Small intestine (tissue), 16 donors: ENCODE measurements around the gene POLD2. TPM values are rescaled to one million over a fixed set of nuclear protein-coding genes. Genes with fewer than 3 reads are reported as not detected.
"Not testable (repeated sequence)": the region's sequence is repeated elsewhere in the genome, so short reads cannot be mapped to it uniquely, and the experiment has no call there.

ENCODE experiments used
- DNase-seq, 2 donors: peaks; one replicate each; pipeline versions ENCODE4 v3.0.0 to v3.0.0-alpha.2; 2013
- FAIRE-seq: peaks from 2 replicates; lab custom pipeline; 2012; peaks lifted over from hg19 to GRCh38; lab: Jason Lieb, UNC
- H3K27ac ChIP-seq, 3 donors: one replicate each; pipeline ENCODE4 v1.5.1; 2013; ENCODE audit warnings: low read length in 2 of 3, mild to moderate bottlenecking in 2 of 3, control low read depth in 1 of 3, inconsistent platforms in 1 of 3, low read depth in 1 of 3, moderate library complexity in 1 of 3
- H3K27me3 ChIP-seq, 3 donors: one replicate each; pipeline ENCODE4 v1.6.1; 2013; ENCODE audit warnings: low read length in 3 of 3, inconsistent platforms in 1 of 3; ENCODE audit not compliant: control insufficient read depth in 3 of 3, insufficient read depth in 3 of 3
- H3K36me3 ChIP-seq, 3 donors: one replicate each; pipeline ENCODE4 v1.6.1; 2013; ENCODE audit warnings: low read length in 3 of 3, inconsistent platforms in 1 of 3, low read depth in 1 of 3, mild to moderate bottlenecking in 1 of 3, moderate library complexity in 1 of 3; ENCODE audit not compliant: control insufficient read depth in 3 of 3, insufficient read depth in 2 of 3
- H3K4me1 ChIP-seq, 3 donors: one replicate each; pipeline ENCODE4 v1.6.1; 2013; ENCODE audit warnings: low read length in 2 of 3, inconsistent platforms in 1 of 3, low read depth in 1 of 3, mild to moderate bottlenecking in 1 of 3, moderate library complexity in 1 of 3; ENCODE audit not compliant: control insufficient read depth in 3 of 3, insufficient read depth in 2 of 3
- H3K4me3 ChIP-seq, 3 donors: one replicate each; pipeline ENCODE4 v1.5.1; 2013; ENCODE audit warnings: low read length in 3 of 3, control low read depth in 1 of 3, inconsistent platforms in 1 of 3, low read depth in 1 of 3, mild to moderate bottlenecking in 1 of 3, moderate library complexity in 1 of 3
- H3K9me3 ChIP-seq, 2 donors: one replicate each; pipeline ENCODE4 v1.6.1; 2013; ENCODE audit warnings: low read depth in 1 of 2, low read length in 1 of 2; ENCODE audit not compliant: control insufficient read depth in 2 of 2, insufficient read depth in 1 of 2
- WGBS, 3 donors: extraction: QIAGEN DNeasy Blood & Tissue Kit; methylation state at CpG; one replicate each; pipeline ENCODE4 v1.1.7; 2013; 5-methylcytosine and 5-hydroxymethylcytosine counted together
- long read RNA-seq, 10 donors: transcript quantifications; one replicate each; lab custom pipeline, GENCODE V29; 2026
- polyA plus RNA-seq, 4 donors: library from polyadenylated mRNA; stranded (reverse) in 3 of 4; unstranded in 1 of 4; fragments of 200-250 nt in 3 of 4; fragments of 120-200 nt in 1 of 4; gene quantifications; one replicate each; pipeline versions ENCODE4 v1.2.1 to v1.2.3, GENCODE V29; 2013
- donor health status: healthy with polysubstance abuse.
- donor health status: control.
- donor health status: control.
- donor health status: Bipolar disorder and iron deficiency.
- donor health status: healthy.

POLD2 gene
- polyA plus RNA-seq, result 10 to 100 TPM; 13.6 to 82.4 (median 42.4) TPM
- long read RNA-seq, donor 1, transcript POLD2-218 (11 exons, 1,619 nt), result major isoform, 18 of 49 reads
- long read RNA-seq, donor 1, transcript POLD2-216 (2 exons, 528 nt), result minor isoform, 5 of 49 reads
- long read RNA-seq, donor 1, partial matches to known transcripts, result 24 of 49 reads
- long read RNA-seq, donor 1, other reads (novel, unspliced or antisense), result 0 of 49 reads
- long read RNA-seq, donor 2, transcript POLD2-218 (11 exons, 1,619 nt), result major isoform, 7 of 7 reads
- long read RNA-seq, donor 2, partial matches to known transcripts, result 0 of 7 reads
- long read RNA-seq, donor 2, other reads (novel, unspliced or antisense), result 0 of 7 reads
- long read RNA-seq, donor 3, transcript POLD2-218 (11 exons, 1,619 nt), result major isoform, 11 of 29 reads
- long read RNA-seq, donor 3, partial matches to known transcripts, result 10 of 29 reads
- long read RNA-seq, donor 3, other reads (novel, unspliced or antisense), result 0 of 29 reads
- long read RNA-seq, donor 4, result 0 reads
- long read RNA-seq, donor 5, partial matches to known transcripts, result 0 of 3 reads
- long read RNA-seq, donor 5, other reads (novel, unspliced or antisense), result 0 of 3 reads
- long read RNA-seq, donor 6, transcript POLD2-218 (11 exons, 1,619 nt), result major isoform, 11 of 15 reads
- long read RNA-seq, donor 6, partial matches to known transcripts, result 0 of 15 reads
- long read RNA-seq, donor 6, other reads (novel, unspliced or antisense), result 0 of 15 reads
- long read RNA-seq, donor 7, transcript POLD2-218 (11 exons, 1,619 nt), result major isoform, 48 of 102 reads
- long read RNA-seq, donor 7, transcript POLD2-216 (2 exons, 528 nt), result minor isoform, 8 of 102 reads
- long read RNA-seq, donor 7, transcript POLD2-207 (11 exons, 1,659 nt), result minor isoform, 7 of 102 reads
- long read RNA-seq, donor 7, partial matches to known transcripts, result 36 of 102 reads
- long read RNA-seq, donor 7, other reads (novel, unspliced or antisense), result 0 of 102 reads
- long read RNA-seq, donor 8, partial matches to known transcripts, result 0 of 2 reads
- long read RNA-seq, donor 8, other reads (novel, unspliced or antisense), result 0 of 2 reads
- long read RNA-seq, donor 9, partial matches to known transcripts, result 0 of 3 reads
- long read RNA-seq, donor 9, other reads (novel, unspliced or antisense), result 0 of 3 reads
- long read RNA-seq, donor 10, transcript POLD2-218 (11 exons, 1,619 nt), result major isoform, 11 of 29 reads
- long read RNA-seq, donor 10, partial matches to known transcripts, result 12 of 29 reads
- long read RNA-seq, donor 10, other reads (novel, unspliced or antisense), result 0 of 29 reads

DNA sequence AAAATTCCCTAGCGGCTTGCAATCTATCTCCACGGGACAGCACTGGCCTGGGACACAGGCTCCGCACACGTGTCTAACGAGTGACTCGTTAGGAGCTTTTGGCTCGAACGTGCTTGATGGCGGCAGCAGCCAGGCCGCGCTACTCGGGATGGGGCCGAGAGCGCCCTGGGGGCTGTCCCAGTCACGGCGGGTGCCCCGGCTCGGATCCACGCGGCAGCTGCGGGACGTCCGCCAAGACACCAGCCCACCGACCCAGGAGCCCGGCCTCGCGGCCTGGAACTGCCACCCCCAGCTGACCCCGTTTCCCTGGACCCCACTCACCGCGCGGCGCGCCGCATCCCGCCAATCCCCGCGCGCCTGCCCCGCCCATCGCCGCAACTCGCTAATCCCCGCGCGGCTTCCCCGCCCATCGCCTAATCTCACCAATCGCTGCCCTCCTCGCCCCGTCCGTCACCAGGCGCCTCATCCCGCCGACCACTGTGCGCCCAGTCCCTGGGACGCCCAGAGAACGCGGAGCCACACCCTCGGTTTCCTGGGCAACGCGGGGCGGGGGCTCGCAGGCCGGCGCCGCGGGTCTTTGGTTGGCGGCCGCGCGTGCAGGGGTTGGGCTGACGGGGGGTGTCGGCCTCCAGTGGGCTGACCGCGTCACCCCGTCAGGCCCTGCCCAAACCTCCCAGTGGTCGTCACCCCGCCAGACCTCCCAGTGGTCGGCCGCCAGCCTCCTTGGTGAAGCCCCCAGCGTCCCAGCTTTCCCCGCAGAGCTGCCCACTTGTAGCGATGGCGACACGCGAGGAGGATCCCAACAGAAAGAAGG is at the start of gene POLD2:
TSS of gene POLD2 (minus strand) at position 359 of the 814 bp plus-strand sequence. CDS start 1,495 bp downstream, outside the sequence.
- WGBS, 3 donors, result 0 to 1% (median 0%) methylated on average over 82 to 86 of the region's 86 CpGs
- H3K9me3 ChIP-seq, result peaks cover 0 to 12% of the 10 kb centered on the region in 2 donors
- peaks cover 0 to 12% (median 5%) of the 10 kb centered on the region in 3 donors for H3K4me1 ChIP-seq

DNA sequence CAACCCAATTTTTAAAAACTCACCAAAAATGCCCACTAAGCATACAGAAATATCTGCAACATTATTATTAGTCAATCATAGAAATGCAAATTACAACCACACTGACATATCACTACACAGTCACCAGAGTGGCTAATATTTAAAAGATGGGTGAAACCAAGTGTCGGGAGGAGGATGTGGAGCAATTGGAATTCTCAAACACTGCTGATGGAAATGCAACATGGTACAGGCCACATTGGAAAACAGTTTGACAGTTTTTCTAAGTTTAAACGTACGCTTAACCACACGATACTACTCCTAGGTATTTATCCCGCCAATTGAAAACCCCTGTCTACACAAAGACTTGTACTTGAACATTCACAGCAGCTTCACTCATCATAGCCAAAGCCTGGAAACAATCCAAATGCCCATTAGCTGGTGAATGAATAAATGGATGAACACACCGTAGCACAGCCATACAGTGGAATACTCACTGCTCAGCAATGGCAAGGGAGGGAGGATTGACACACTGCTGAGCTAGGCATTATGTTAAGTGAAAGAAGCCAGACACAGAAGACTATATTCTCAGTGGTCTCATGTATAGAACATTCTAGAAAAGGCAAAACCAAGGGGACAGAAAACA is 49.6 kb upstream of the POLD2 start:
- no peak overlapping the region for H3K27ac ChIP-seq
- H3K4me3 ChIP-seq, result no peak overlapping the region
- DNase-seq, result no peak
- whole genome bisulfite sequencing, 3 donors, result 88 to 91% (median 90%) methylated on average over 6 of the region's 6 CpGs
- FAIRE-seq, result no peak
- peaks cover 0 to 10% (median 2%) of the 10 kb centered on the region in 3 donors for H3K27me3 ChIP-seq
- no peaks in the 10 kb centered on the region for H3K9me3 ChIP-seq
- H3K4me1 ChIP-seq, result no peaks in the 10 kb centered on the region
- H3K36me3 ChIP-seq, result no peaks in the 10 kb centered on the region

More for the DNA sequence above, at the start of gene POLD2:
- FAIRE-seq (no peak), DNase-seq (peak; percentile 96 to 98)
- H3K4me3 ChIP-seq, result peak within 1 kb of the TSS; percentile 67 to 73 (median 67)
- H3K27ac ChIP-seq, result peak within 1 kb of the TSS; percentile 2 to 89 (median 79)
- H3K27me3 ChIP-seq, result no peaks in the 10 kb centered on the region
- H3K36me3 ChIP-seq, result peaks cover 0 to 29% (median 0%) of the 10 kb centered on the region in 3 donors

DNA sequence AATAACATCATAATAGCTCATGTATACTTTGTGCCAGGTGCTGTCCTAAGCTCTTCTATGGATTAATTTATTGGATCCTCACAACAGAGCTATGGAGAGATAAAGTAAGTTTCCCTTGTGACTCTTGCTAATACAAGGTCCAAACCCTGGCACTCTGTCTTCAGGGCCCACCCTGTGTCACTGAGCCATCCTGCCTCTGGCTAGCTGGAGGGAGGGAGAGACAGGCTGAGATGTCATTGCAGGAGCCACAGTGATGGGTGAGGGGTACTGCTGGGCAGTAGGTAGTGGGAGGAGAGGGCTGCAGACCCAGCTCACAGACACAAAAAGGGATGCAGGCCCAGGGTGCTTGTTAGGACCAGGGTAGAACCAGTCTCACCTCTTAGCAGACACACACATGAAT is 49.0 kb upstream of the POLD2 start:
- FAIRE-seq, result no peak
- Histone ChIP-seq H3K27me3 (peaks cover 0 to 10% (median 0%) of the 10 kb centered on the region in 3 donors), H3K4me1 (no peaks in the 10 kb centered on the region), H3K9me3 (no peaks in the 10 kb centered on the region), H3K36me3 (no peaks in the 10 kb centered on the region), H3K27ac (no peak overlapping the region), H3K4me3 (no peak overlapping the region)
- DNase-seq, result no peak

DNA sequence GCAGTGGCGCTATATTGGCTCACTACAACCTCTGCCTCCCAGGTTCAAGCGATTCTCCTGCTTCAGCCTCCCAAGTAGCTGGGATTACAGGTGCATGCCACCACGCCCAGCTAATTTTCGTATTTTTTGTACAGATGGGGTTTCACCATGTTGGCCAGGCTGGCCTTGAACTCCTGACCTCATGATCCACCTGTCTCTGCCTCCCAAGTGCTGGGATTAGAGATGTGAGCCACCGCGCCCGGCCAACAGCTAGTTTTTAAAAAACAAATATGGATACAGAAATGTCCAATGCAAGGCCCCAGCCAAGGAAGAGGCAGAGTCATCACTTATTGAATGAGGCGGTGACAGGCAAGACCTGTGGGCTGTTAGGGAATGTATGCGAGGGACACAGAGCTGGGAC is 48.6 kb upstream of the POLD2 start:
- not testable (repeated sequence) for H3K4me1 ChIP-seq, H3K27ac ChIP-seq, FAIRE-seq, DNase-seq, H3K9me3 ChIP-seq, H3K36me3 ChIP-seq, H3K4me3 ChIP-seq
- peaks cover 0 to 10% (median 0%) of the 10 kb centered on the region in 3 donors for H3K27me3 ChIP-seq
- WGBS, 3 donors, result 89 to 94% (median 92%) methylated on average over 9 of the region's 9 CpGs

DNA sequence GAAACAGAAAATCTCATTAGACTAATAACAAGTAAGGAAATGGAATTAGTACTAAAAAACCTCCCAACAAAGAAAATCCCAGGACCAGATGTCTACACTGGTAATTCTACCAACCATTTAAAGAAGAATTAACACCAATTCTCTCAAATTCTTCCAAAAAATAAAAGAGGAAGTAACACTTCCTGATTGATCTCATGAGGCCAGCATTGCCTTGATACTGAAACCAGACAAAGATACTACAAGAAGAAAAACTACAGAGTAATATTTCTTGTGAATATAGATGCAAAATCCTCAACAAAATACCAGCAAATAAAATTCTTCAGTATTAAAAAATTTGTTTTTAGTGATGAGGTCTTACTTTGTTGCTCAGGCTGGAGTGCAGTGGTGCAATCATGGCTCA is 44.6 kb upstream of the POLD2 start:
- Histone ChIP-seq H3K27me3 (peaks cover 0 to 3% (median 0%) of the 10 kb centered on the region in 3 donors), H3K4me1 (no peaks in the 10 kb centered on the region), H3K36me3 (no peaks in the 10 kb centered on the region), H3K4me3 (no peak overlapping the region), H3K27ac (no peak overlapping the region), H3K9me3 (no peaks in the 10 kb centered on the region)
- DNase-seq (no peak), FAIRE-seq (no peak)

DNA sequence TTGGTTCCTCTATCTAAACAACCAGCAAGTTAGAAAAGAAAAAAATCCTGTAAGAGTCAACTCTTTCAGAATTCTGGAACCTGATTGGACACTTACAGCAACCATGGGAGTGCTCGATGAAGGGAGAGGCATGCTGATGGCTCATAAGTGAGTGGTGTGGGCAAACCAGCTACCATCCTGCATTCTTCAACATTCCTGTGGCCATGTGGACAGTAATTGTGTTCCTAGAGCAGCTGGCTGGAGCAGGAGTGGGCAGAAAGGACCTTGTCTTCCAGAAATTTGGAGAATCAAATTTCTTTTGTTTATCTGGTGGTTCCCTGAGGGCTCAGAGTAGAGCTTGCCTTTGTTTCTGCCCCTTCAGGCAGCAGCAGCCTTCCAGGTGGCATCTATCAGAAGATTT is 40.2 kb upstream of the POLD2 start:
- FAIRE-seq, result no peak
- 50 to 63% (median 55%) methylated on average over 1 of the region's 1 CpG for WGBS, 3 donors

DNA sequence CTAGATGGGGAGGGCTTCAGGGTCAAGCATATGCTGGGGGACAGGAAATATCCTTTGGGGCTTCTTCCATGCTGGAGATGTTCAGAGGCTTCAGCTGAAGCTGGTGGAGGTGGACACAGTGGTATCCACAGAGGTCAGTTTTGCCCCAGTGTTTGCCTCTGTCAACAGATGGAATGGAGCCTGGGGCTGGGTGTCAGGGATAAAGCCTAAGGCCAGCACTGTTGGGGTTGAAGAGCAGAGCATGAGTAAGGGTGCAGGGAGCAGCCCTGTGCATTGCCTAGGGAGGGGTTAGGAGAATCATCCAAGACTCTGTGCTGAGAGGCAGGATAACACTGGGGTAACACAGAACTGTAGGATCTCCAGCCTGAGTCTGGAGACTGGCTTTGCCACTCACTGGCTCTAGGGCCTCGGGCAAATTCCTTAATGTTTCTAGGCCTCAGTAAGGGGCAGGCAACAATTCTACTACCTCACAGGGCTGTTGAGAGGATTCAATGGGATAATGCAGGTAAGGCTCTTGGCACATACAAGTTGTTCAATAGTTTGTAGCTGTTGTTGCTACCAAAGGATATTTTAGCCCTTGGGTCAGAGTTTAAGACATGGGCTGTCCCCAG is 39.5 kb upstream of the POLD2 start:
- Histone ChIP-seq H3K27ac (no peak overlapping the region), H3K27me3 (peaks cover 0 to 3% (median 0%) of the 10 kb centered on the region in 3 donors), H3K9me3 (no peaks in the 10 kb centered on the region), H3K4me3 (no peak overlapping the region), H3K36me3 (no peaks in the 10 kb centered on the region), H3K4me1 (no peaks in the 10 kb centered on the region)
- 73 to 86% (median 77%) methylated on average over 1 of the region's 1 CpG for WGBS, 3 donors
- no peak for DNase-seq
- no peak for FAIRE-seq

More for the DNA sequence above, 40.2 kb upstream of the POLD2 start:
- Histone ChIP-seq H3K4me3 (no peak overlapping the region), H3K4me1 (no peaks in the 10 kb centered on the region), H3K27me3 (peaks cover 0 to 3% (median 0%) of the 10 kb centered on the region in 3 donors), H3K9me3 (no peaks in the 10 kb centered on the region), H3K36me3 (no peaks in the 10 kb centered on the region), H3K27ac (no peak overlapping the region)
- DNase-seq, result no peak
